RWPE1 (cell line): ENCODE data around the gene TEX50.
"Not testable (repeated sequence)": the region's sequence is repeated elsewhere in the genome, so short reads cannot be mapped to it uniquely, and the experiment has no call there.

Source experiments
- CTCF ChIA-PET: fragments of 350-600 bp; sonication (Branson Sonifier 250); formaldehyde crosslinking; extraction: SDS; loops from one replicate; lab custom pipeline; 2021; lab: Yijun Ruan, JAX
- POLR2A ChIA-PET: fragments of 400-600 bp; formaldehyde crosslinking; extraction: SDS; loops from one replicate; lab custom pipeline; 2020; ENCODE audit warnings: antibody characterized with exemption; ENCODE audit not compliant: low non-redundant PET; lab: Yijun Ruan, JAX
- DNase-seq: peaks from one replicate; pipeline ENCODE4 v3.0.0; 2012; ENCODE audit warnings: low spot score
- H3K27ac ChIP-seq: fragments of 450-650 bp; 2 replicates; pipeline ENCODE4 v1.5.1; 2017
- CTCF ChIP-seq: fragments of 450-650 bp; conservative IDR thresholded peaks from 2 replicates; pipeline ENCODE4 v1.5.1; 2017; ENCODE audit warnings: low read depth, mild to moderate bottlenecking

Gene TEX50

GRCh38 chr1:173635116-173635515, at the start of gene TEX50:
TEX50 (plus strand) TSS chr1:173635338; CDS start chr1:173635522, 184 bp downstream.
- no peak for DNase-seq
- ChIA-PET POLR2A (no interaction called here), CTCF (interaction anchor here (0.5 kb wide), 1 partner anchor 8 kb away, joined by 3 read pairs; no protein-coding TSS in a partner anchor)
- no peak within 1 kb of the TSS for H3K27ac ChIP-seq
- no peak for TF ChIP-seq CTCF

GRCh38 chr1:173590557-173590956, 44.6 kb upstream of the TEX50 start:
- CTCF ChIA-PET: no interaction called here
- no peak for TF ChIP-seq CTCF
- no peak overlapping the region for H3K27ac ChIP-seq
- peak; percentile 23 for DNase-seq
- POLR2A ChIA-PET: no interaction called here

- POLR2A ChIA-PET, H3K27ac ChIP-seq, DNase-seq, CTCF ChIA-PET: not testable (repeated sequence)
Measured at GRCh38 chr1:173591138-173591537, 44.0 kb upstream of the TEX50 start.

- no peak overlapping the region for H3K27ac ChIP-seq
- CTCF ChIA-PET: interaction anchor here (0.6 kb wide), 1 partner anchor 28 kb away, joined by 5 read pairs; no protein-coding TSS in a partner anchor
- no peak for TF ChIP-seq CTCF
- DNase-seq: no peak
- POLR2A ChIA-PET: no interaction called here
Measured at GRCh38 chr1:173596097-173596825, 38.9 kb upstream of the TEX50 start.

- CTCF ChIA-PET: no interaction called here
- DNase-seq: no peak
- TF ChIP-seq CTCF: no peak
- no peak overlapping the region for H3K27ac ChIP-seq
- POLR2A ChIA-PET: no interaction called here
Measured at GRCh38 chr1:173601588-173601987, 33.5 kb upstream of the TEX50 start.

- ChIA-PET CTCF (interaction anchor here (0.6 kb wide), 2 partner anchors 130 to 1248 kb away, joined by 3 to 5 read pairs; no protein-coding TSS in a partner anchor), POLR2A (no interaction called here)
- DNase-seq: no peak
- H3K27ac ChIP-seq: no peak within 1 kb of the TSS
- no peak for TF ChIP-seq CTCF
Measured at GRCh38 chr1:173603056-173603591, 32.0 kb upstream of the TEX50 start, which contains the start of gene SLC9C2. SLC9C2 (minus strand) TSS chr1:173603072; CDS start chr1:173601776, 1,296 bp downstream.
